B cell (primary cell): ENCODE results near the gene ZFAND2A. TPM values are rescaled to one million over a fixed set of nuclear protein-coding genes. Genes with fewer than 3 reads are reported as not detected.

Experiments used
- ATAC-seq: fragments of 200-7000 bp; cut with Tn5 transposase; one replicate; pipeline ENCODE4 v1.10.0; 2021; ENCODE audit warnings: low read depth, mild to moderate bottlenecking, moderate number of reproducible peaks, moderate library complexity
- CTCF ChIA-PET: fragments of 350-600 bp; sonication (Branson Sonifier 250); formaldehyde crosslinking; loops from one replicate; lab custom pipeline; 2021; ENCODE audit warnings: antibody characterized with exemption, inconsistent platforms; lab: Charles Lee
- POLR2A ChIA-PET: fragments of 350-600 bp; sonication (Branson Sonifier 250); formaldehyde crosslinking; loops from one replicate; lab custom pipeline; 2021; ENCODE audit warnings: antibody characterized with exemption; lab: Charles Lee
- DNase-seq: peaks from one replicate; pipeline ENCODE4 v3.0.0; 2013
- H2AFZ ChIP-seq: 2 replicates; pipeline ENCODE4 v1.6.1; 2012; ENCODE audit warnings: mild to moderate bottlenecking, low read depth, low read length; ENCODE audit not compliant: insufficient read depth, poor library complexity, severe bottlenecking
- H3K27ac ChIP-seq, 2 donors: 1 replicate in 1 of 2; 2 replicates in 1 of 2; pipeline ENCODE4 v1.5.1; 2012 to 2013; ENCODE audit warnings: low read length in 2 of 2, mild to moderate bottlenecking in 2 of 2, moderate library complexity in 1 of 2
- H3K27me3 ChIP-seq, 4 experiments: fragments of 200-600 bp in 1 of 4; sonication (generic) in 1 of 4; replicated peaks in 1 of 4; 1 replicate in 2 of 4; 2 replicates in 2 of 4; pipeline versions ENCODE4 v1.6.1 to v1.7.0; 2013 to 2016; ENCODE audit warnings: low read length in 3 of 4, mild to moderate bottlenecking in 2 of 4, mixed read lengths in 1 of 4, moderate library complexity in 1 of 4; ENCODE audit not compliant: insufficient read depth in 4 of 4, control insufficient read depth in 3 of 4; ENCODE audit errors: control extremely low read depth in 1 of 4
- H3K36me3 ChIP-seq, 2 experiments: replicated peaks in 1 of 2; 1 replicate in 1 of 2; 2 replicates in 1 of 2; pipeline versions ENCODE4 v1.6.1 to v1.7.1; 2013; ENCODE audit warnings: low read length in 1 of 2; ENCODE audit not compliant: insufficient read depth in 2 of 2, control insufficient read depth in 1 of 2; ENCODE audit errors: control extremely low read depth in 1 of 2, extremely low read depth in 1 of 2
- H3K4me1 ChIP-seq, 2 donors: fragments of 200-600 bp in 1 of 2; sonication (generic) in 1 of 2; 1 replicate in 1 of 2; 2 replicates in 1 of 2; pipeline versions ENCODE4 v1.5.1 to v1.6.1; 2013 to 2017; ENCODE audit warnings: low read length in 2 of 2; ENCODE audit not compliant: control insufficient read depth in 2 of 2, insufficient read depth in 2 of 2
- H3K4me2 ChIP-seq: replicated peaks from 2 replicates; pipeline ENCODE3; 2012; ENCODE audit warnings: mild to moderate bottlenecking, low read depth, low read length; ENCODE audit not compliant: poor library complexity, severe bottlenecking
- H3K4me3 ChIP-seq, 5 experiments: fragments of 200-600 bp in 1 of 5; sonication (generic) in 1 of 5; 1 replicate in 3 of 5; 2 replicates in 2 of 5; pipeline versions ENCODE4 v1.5.1 to v1.7.0; 2011 to 2016; ENCODE audit warnings: low read length in 4 of 5, mild to moderate bottlenecking in 4 of 5, low read depth in 2 of 5, control low read depth in 1 of 5, moderate library complexity in 1 of 5; ENCODE audit not compliant: insufficient read depth in 1 of 5; ENCODE audit errors: control extremely low read depth in 1 of 5, extremely low read depth in 1 of 5
- H3K79me2 ChIP-seq: fragments of 200-600 bp; sonication (generic); one replicate; pipeline ENCODE4 v1.6.0; 2016; ENCODE audit warnings: low read length; ENCODE audit not compliant: control insufficient read depth, insufficient read depth
- H3K9ac ChIP-seq: fragments of 200-600 bp; sonication (generic); 2 replicates; pipeline ENCODE4 v1.6.1; 2017; ENCODE audit warnings: mild to moderate bottlenecking, low read length, moderate library complexity
- H3K9me3 ChIP-seq, 3 donors: one replicate each; pipeline versions ENCODE4 v1.6.1 to v1.7.1; 2013; ENCODE audit warnings: low read length in 2 of 3; ENCODE audit not compliant: control insufficient read depth in 2 of 3, insufficient read depth in 1 of 3; ENCODE audit errors: control extremely low read depth in 1 of 3
- H4K20me1 ChIP-seq: 2 replicates; pipeline ENCODE4 v1.6.0; 2012; ENCODE audit warnings: mild to moderate bottlenecking, low read length; ENCODE audit not compliant: insufficient read depth, control insufficient read depth, poor library complexity, severe bottlenecking
- H3K27ac Mint-ChIP-seq: one replicate; pipeline ENCODE4 v1.8.0; 2021; ENCODE audit warnings: mixed read lengths
- H3K27me3 Mint-ChIP-seq: one replicate; pipeline ENCODE4 v1.8.0; 2021; ENCODE audit warnings: mixed read lengths
- H3K4me1 Mint-ChIP-seq: one replicate; pipeline ENCODE4 v1.8.0; 2021; ENCODE audit warnings: mixed read lengths
- H3K4me3 Mint-ChIP-seq: one replicate; pipeline ENCODE4 v1.8.0; 2021; ENCODE audit warnings: mixed read lengths
- H3K9me3 Mint-ChIP-seq: one replicate; pipeline ENCODE4 v1.8.0; 2022; ENCODE audit warnings: mixed read lengths; ENCODE audit not compliant: insufficient read depth
- CTCF ChIP-seq: fragments of 200-600 bp; IDR thresholded peaks from one replicate; pipeline ENCODE4 v1.8.0; 2022; ENCODE audit warnings: antibody characterized with exemption, mild to moderate bottlenecking
- EZH2 ChIP-seq: IDR thresholded peaks from 2 replicates; pipeline ENCODE4 v1.6.1; 2012; ENCODE audit warnings: borderline replicate concordance, low read depth, mild to moderate bottlenecking, moderate library complexity, low read length; ENCODE audit not compliant: insufficient read depth, poor library complexity, severe bottlenecking
- WGBS: methylation state at CpG from one replicate; pipeline ENCODE4 v1.1.5; 2013; ENCODE audit warnings: missing lambda C conversion rate; ENCODE audit not compliant: insufficient coverage; 5-methylcytosine and 5-hydroxymethylcytosine counted together
- intact Hi-C: fragments of 100-400 bp; cut with micrococcal nuclease; formaldehyde crosslinking; loops from one replicate; pipeline ENCODE4 v1.10.0; 2022
- polyA plus RNA-seq: library from polyadenylated mRNA; depleted of rRNA; stranded (reverse); fragments of >200 nt; gene quantifications from 2 replicates; pipeline ENCODE4 v1.2.3, GENCODE V29; 2012
- total RNA-seq, 2 donors: library from RNA; stranded (reverse); fragments of 120-200 nt in 1 of 2; gene quantifications; 1 replicate in 1 of 2; 2 replicates in 1 of 2; pipeline versions ENCODE4 v1.2.3 to v1.2.4, GENCODE V29; 2013 to 2022

The ZFAND2A gene
- total and polyA plus RNA-seq, 2 donors (not counting 1 experiment from before 2014, with no cell fraction given), result 26.7 to 113 TPM

DNA sequence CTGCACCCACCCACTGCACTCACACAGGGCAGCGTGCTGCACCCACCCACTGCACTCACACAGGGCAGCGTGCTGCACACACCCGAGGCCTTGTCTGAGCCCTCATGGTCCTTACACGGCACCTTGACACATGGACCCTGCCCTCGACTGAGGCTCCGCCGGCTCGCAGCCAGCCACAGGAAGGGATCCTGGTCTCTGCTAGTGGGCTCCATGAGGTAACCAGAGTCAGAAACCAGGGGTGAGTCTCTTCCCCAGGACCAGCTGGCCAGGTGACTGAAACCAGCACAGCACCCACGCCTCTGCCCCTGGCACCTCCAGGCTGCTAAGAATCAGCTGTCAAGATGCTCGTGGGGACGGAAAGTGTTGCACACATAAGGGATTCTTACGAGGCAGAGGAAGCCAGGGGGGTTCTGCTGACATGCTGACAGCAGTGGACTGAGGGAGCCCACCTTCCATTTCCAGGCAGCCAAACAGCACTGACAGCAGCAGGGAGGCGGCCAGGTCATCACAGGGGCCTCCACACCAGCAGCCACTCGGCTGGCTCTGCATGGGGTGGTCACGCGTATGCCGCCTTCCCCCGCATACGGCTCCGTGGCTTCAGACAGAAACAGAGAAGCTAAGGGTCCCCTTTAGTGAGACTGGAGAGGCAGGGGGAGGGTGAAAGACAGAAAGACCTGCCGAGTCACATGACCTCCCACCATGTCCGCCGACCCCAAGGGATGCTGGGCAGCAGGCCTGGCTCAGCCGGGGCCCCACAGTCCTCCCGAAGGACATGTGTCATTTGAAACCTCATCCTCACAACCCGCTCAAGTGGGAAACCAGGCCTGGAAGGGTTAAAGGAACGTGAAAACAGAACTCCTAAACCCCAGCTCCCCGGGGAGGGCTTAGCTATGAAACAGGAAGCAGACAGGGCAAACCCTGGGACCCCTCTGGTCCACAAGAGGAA lies 37.8 kb downstream of the ZFAND2A start:
- ATAC-seq (no peak), DNase-seq (no peak)
- H3K4me2 ChIP-seq, result peak overlapping the region; percentile 40
- H3K36me3 ChIP-seq, result peaks cover 0 to 4% of the 10 kb centered on the region in 2 experiments
- H3K27ac Mint-ChIP-seq, result no peak overlapping the region
- no peaks in the 10 kb centered on the region for H3K9me3 Mint-ChIP-seq
- no peaks in the 10 kb centered on the region for H3K27me3 Mint-ChIP-seq
- intact Hi-C loops, result no loop called here
- no peak overlapping the region for H3K4me3 ChIP-seq
- H2AFZ ChIP-seq, result peak overlapping the region; percentile 16
- no peaks in the 10 kb centered on the region for H4K20me1 ChIP-seq
- peaks cover 7 to 10% of the 10 kb centered on the region in 2 donors for H3K4me1 ChIP-seq
- H3K4me3 Mint-ChIP-seq, result no peak overlapping the region
- H3K4me1 Mint-ChIP-seq, result peaks cover 5% of the 10 kb centered on the region
- no peak overlapping the region for H3K27ac ChIP-seq
- H3K9ac ChIP-seq, result no peak overlapping the region
- POLR2A ChIA-PET, result no interaction called here
- no peaks in the 10 kb centered on the region for H3K27me3 ChIP-seq
- CTCF ChIA-PET, result interaction anchor here (0.6 kb wide), 1 partner anchor 166 kb away, joined by 7 read pairs; no protein-coding TSS in a partner anchor
- TF ChIP-seq CTCF (no peak), EZH2 (no peak)
- H3K9me3 ChIP-seq, result peaks cover 0 to 2% (median 0%) of the 10 kb centered on the region in 3 donors
- peaks cover 25% of the 10 kb centered on the region for H3K79me2 ChIP-seq
- WGBS, result 68% methylated on average over 26 of the region's 28 CpGs

DNA sequence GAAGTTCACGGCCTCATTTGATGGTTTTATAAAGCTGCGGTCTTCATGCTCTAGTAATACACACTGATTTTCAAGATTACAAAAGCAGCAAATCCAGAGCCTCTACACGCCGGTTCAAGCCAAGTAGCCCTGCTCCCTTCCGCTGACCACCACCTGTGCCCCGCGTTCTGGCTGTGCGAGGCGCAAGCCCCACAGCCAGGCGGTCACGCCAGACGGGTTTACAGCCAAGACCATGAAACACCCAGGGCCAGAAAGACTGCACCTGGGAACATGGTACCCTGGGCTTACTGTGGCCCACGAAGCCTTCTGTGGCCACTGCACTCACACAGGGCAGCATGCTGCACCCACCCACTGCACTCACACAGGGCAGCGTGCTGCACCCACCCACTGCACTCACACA lies 38.5 kb downstream of the ZFAND2A start:
- H3K36me3 ChIP-seq, result no peaks in the 10 kb centered on the region
- no peaks in the 10 kb centered on the region for H4K20me1 ChIP-seq
- ChIA-PET POLR2A (no interaction called here), CTCF (no interaction called here)
- H3K79me2 ChIP-seq, result peaks cover 25% of the 10 kb centered on the region
- 95% methylated on average over 13 of the region's 14 CpGs for WGBS
- Mint-ChIP-seq H3K4me3 (no peak overlapping the region), H3K4me1 (peaks cover 5% of the 10 kb centered on the region), H3K27ac (no peak overlapping the region), H3K9me3 (no peaks in the 10 kb centered on the region), H3K27me3 (no peaks in the 10 kb centered on the region)
- ATAC-seq (no peak), DNase-seq (no peak)
- intact Hi-C loops, result no loop called here
- H3K27me3 ChIP-seq, result no peaks in the 10 kb centered on the region
- peaks cover 7 to 10% of the 10 kb centered on the region in 2 donors for H3K4me1 ChIP-seq
- no peak overlapping the region for H3K4me2 ChIP-seq
- no peak for TF ChIP-seq EZH2
- no peak for TF ChIP-seq CTCF
- H3K4me3 ChIP-seq, result no peak overlapping the region
- H3K9ac ChIP-seq, result no peak overlapping the region
- H2AFZ ChIP-seq, result no peak overlapping the region
- H3K9me3 ChIP-seq, result peaks cover 0 to 2% (median 0%) of the 10 kb centered on the region in 3 donors
- H3K27ac ChIP-seq, result no peak overlapping the region
